ENCODE data around the gene CLCNKB.
"Not testable (repeated sequence)": the region's sequence is repeated elsewhere in the genome, so short reads cannot be mapped to it uniquely, and the experiment has no call there.

The CLCNKB gene

GRCh38 chr1:16055613-16056520 lies 12.3 kb downstream of the CLCNKB start:
- Histone ChIP-seq H3K36me3 (ENCODE audit: control insufficient read depth, insufficient read depth, low read length) (no peaks in the 10 kb centered on the region), H3K4me3 (ENCODE audit: low read depth, low read length) (peak overlapping the region; percentile 23), H3K9ac (ENCODE audit: low read depth, low read length) (no peak overlapping the region), H3K4me1 (ENCODE audit: control insufficient read depth, insufficient read depth, low read length) (peaks cover 5% of the 10 kb centered on the region), H3K27me3 (ENCODE audit: control insufficient read depth, insufficient read depth, low read length) (no peaks in the 10 kb centered on the region), H3K9me3 (ENCODE audit: control insufficient read depth, insufficient read depth, low read length) (no peaks in the 10 kb centered on the region)

- not testable (repeated sequence) for H3K4me1 ChIP-seq (ENCODE audit: control insufficient read depth, insufficient read depth, low read length); H3K9ac ChIP-seq (ENCODE audit: low read depth, low read length); H3K36me3 ChIP-seq (ENCODE audit: control insufficient read depth, insufficient read depth, low read length); H3K27me3 ChIP-seq (ENCODE audit: control insufficient read depth, insufficient read depth, low read length); H3K9me3 ChIP-seq (ENCODE audit: control insufficient read depth, insufficient read depth, low read length); H3K4me3 ChIP-seq (ENCODE audit: low read depth, low read length)
Measured at GRCh38 chr1:16056521-16056912, 12.9 kb downstream of the CLCNKB start.

- H3K27me3 ChIP-seq (ENCODE audit: control insufficient read depth, insufficient read depth, low read length); H3K9me3 ChIP-seq (ENCODE audit: control insufficient read depth, insufficient read depth, low read length); H3K9ac ChIP-seq (ENCODE audit: low read depth, low read length); H3K4me1 ChIP-seq (ENCODE audit: control insufficient read depth, insufficient read depth, low read length); H3K4me3 ChIP-seq (ENCODE audit: low read depth, low read length); H3K36me3 ChIP-seq (ENCODE audit: control insufficient read depth, insufficient read depth, low read length): not testable (repeated sequence)
Measured at GRCh38 chr1:16057314-16057915, 13.8 kb downstream of the CLCNKB start.

GRCh38 chr1:16058394-16059120 lies 15.0 kb downstream of the CLCNKB start:
- not testable (repeated sequence) for H3K36me3 ChIP-seq (ENCODE audit: control insufficient read depth, insufficient read depth, low read length); H3K9me3 ChIP-seq (ENCODE audit: control insufficient read depth, insufficient read depth, low read length); H3K27me3 ChIP-seq (ENCODE audit: control insufficient read depth, insufficient read depth, low read length); H3K9ac ChIP-seq (ENCODE audit: low read depth, low read length); H3K4me1 ChIP-seq (ENCODE audit: control insufficient read depth, insufficient read depth, low read length); H3K4me3 ChIP-seq (ENCODE audit: low read depth, low read length)

- Histone ChIP-seq H3K9me3 (ENCODE audit: control insufficient read depth, insufficient read depth, low read length) (no peaks in the 10 kb centered on the region), H3K36me3 (ENCODE audit: control insufficient read depth, insufficient read depth, low read length) (no peaks in the 10 kb centered on the region), H3K4me1 (ENCODE audit: control insufficient read depth, insufficient read depth, low read length) (peaks cover 3% of the 10 kb centered on the region), H3K4me3 (ENCODE audit: low read depth, low read length) (no peak overlapping the region), H3K9ac (ENCODE audit: low read depth, low read length) (no peak overlapping the region), H3K27me3 (ENCODE audit: control insufficient read depth, insufficient read depth, low read length) (no peaks in the 10 kb centered on the region)
Measured at GRCh38 chr1:16061266-16061665, 17.7 kb downstream of the CLCNKB start.

GRCh38 chr1:16061989-16062686 lies 18.6 kb downstream of the CLCNKB start:
- not testable (repeated sequence) for H3K36me3 ChIP-seq (ENCODE audit: control insufficient read depth, insufficient read depth, low read length); H3K4me1 ChIP-seq (ENCODE audit: control insufficient read depth, insufficient read depth, low read length); H3K9ac ChIP-seq (ENCODE audit: low read depth, low read length); H3K4me3 ChIP-seq (ENCODE audit: low read depth, low read length); H3K9me3 ChIP-seq (ENCODE audit: control insufficient read depth, insufficient read depth, low read length); H3K27me3 ChIP-seq (ENCODE audit: control insufficient read depth, insufficient read depth, low read length)

- H3K9me3 ChIP-seq (ENCODE audit: control insufficient read depth, insufficient read depth, low read length); H3K4me3 ChIP-seq (ENCODE audit: low read depth, low read length); H3K27me3 ChIP-seq (ENCODE audit: control insufficient read depth, insufficient read depth, low read length); H3K4me1 ChIP-seq (ENCODE audit: control insufficient read depth, insufficient read depth, low read length); H3K9ac ChIP-seq (ENCODE audit: low read depth, low read length); H3K36me3 ChIP-seq (ENCODE audit: control insufficient read depth, insufficient read depth, low read length): not testable (repeated sequence)
Measured at GRCh38 chr1:16062687-16063075, 19.1 kb downstream of the CLCNKB start.

- H3K36me3 ChIP-seq (ENCODE audit: control insufficient read depth, insufficient read depth, low read length) = no peaks in the 10 kb centered on the region
- no peak overlapping the region for H3K9ac ChIP-seq (ENCODE audit: low read depth, low read length)
Measured at GRCh38 chr1:16063226-16063829, 19.7 kb downstream of the CLCNKB start.

GRCh38 chr1:16063921-16064320 lies 20.3 kb downstream of the CLCNKB start:
- Histone ChIP-seq H3K36me3 (ENCODE audit: control insufficient read depth, insufficient read depth, low read length) (no peaks in the 10 kb centered on the region), H3K9ac (ENCODE audit: low read depth, low read length) (no peak overlapping the region), H3K9me3 (ENCODE audit: control insufficient read depth, insufficient read depth, low read length) (no peaks in the 10 kb centered on the region), H3K4me3 (ENCODE audit: low read depth, low read length) (no peak overlapping the region), H3K27me3 (ENCODE audit: control insufficient read depth, insufficient read depth, low read length) (no peaks in the 10 kb centered on the region), H3K4me1 (ENCODE audit: control insufficient read depth, insufficient read depth, low read length) (peaks cover 3% of the 10 kb centered on the region)

More at GRCh38 chr1:16063226-16063829, 19.7 kb downstream of the CLCNKB start:
- H3K27me3 ChIP-seq (ENCODE audit: control insufficient read depth, insufficient read depth, low read length) = no peaks in the 10 kb centered on the region
- peaks cover 3% of the 10 kb centered on the region for H3K4me1 ChIP-seq (ENCODE audit: control insufficient read depth, insufficient read depth, low read length)
- H3K4me3 ChIP-seq (ENCODE audit: low read depth, low read length) = no peak overlapping the region
- no peaks in the 10 kb centered on the region for H3K9me3 ChIP-seq (ENCODE audit: control insufficient read depth, insufficient read depth, low read length)

- H3K9ac ChIP-seq (ENCODE audit: low read depth, low read length) = no peak overlapping the region
- peaks cover 3% of the 10 kb centered on the region for H3K4me1 ChIP-seq (ENCODE audit: control insufficient read depth, insufficient read depth, low read length)
- no peaks in the 10 kb centered on the region for H3K27me3 ChIP-seq (ENCODE audit: control insufficient read depth, insufficient read depth, low read length)
- H3K9me3 ChIP-seq (ENCODE audit: control insufficient read depth, insufficient read depth, low read length) = no peaks in the 10 kb centered on the region
- no peak overlapping the region for H3K4me3 ChIP-seq (ENCODE audit: low read depth, low read length)
- H3K36me3 ChIP-seq (ENCODE audit: control insufficient read depth, insufficient read depth, low read length) = no peaks in the 10 kb centered on the region
Measured at GRCh38 chr1:16064536-16065268, 21.1 kb downstream of the CLCNKB start.

GRCh38 chr1:16065269-16065576 lies 21.6 kb downstream of the CLCNKB start:
- Histone ChIP-seq H3K4me1 (ENCODE audit: control insufficient read depth, insufficient read depth, low read length) (peaks cover 3% of the 10 kb centered on the region), H3K4me3 (ENCODE audit: low read depth, low read length) (no peak overlapping the region), H3K9me3 (ENCODE audit: control insufficient read depth, insufficient read depth, low read length) (no peaks in the 10 kb centered on the region), H3K27me3 (ENCODE audit: control insufficient read depth, insufficient read depth, low read length) (no peaks in the 10 kb centered on the region), H3K36me3 (ENCODE audit: control insufficient read depth, insufficient read depth, low read length) (no peaks in the 10 kb centered on the region), H3K9ac (ENCODE audit: low read depth, low read length) (no peak overlapping the region)

Measured in iPS-15b (cell line).